GM18873 (cell line): ENCODE measurements around the gene PFKP.

Experiments used
- ATAC-seq: cut with Tn5 transposase; IDR thresholded peaks from one replicate; pipeline ENCODE4 v1.9.1; 2021; ENCODE audit warnings: mild to moderate bottlenecking, moderate library complexity, moderate number of reproducible peaks; ENCODE audit not compliant: unreplicated experiment, low FRiP score

Gene PFKP

GRCh38 chr10:3067118-3067858, at the start of gene PFKP:
Gene PFKP (plus strand): TSS chr10:3067548. CDS start chr10:3067596, 48 bp downstream.
- ATAC-seq = no peak

GRCh38 chr10:3018247-3018646, 49.1 kb upstream of the PFKP start:
- no peak for ATAC-seq

GRCh38 chr10:3020311-3020710, 47.0 kb upstream of the PFKP start:
- no peak for ATAC-seq

GRCh38 chr10:3020881-3021280, 46.5 kb upstream of the PFKP start:
- ATAC-seq = no peak

- ATAC-seq = no peak
Measured at GRCh38 chr10:3022027-3022426, 45.3 kb upstream of the PFKP start.

GRCh38 chr10:3023892-3024291, 43.5 kb upstream of the PFKP start:
- no peak for ATAC-seq

- no peak for ATAC-seq
Measured at GRCh38 chr10:3025026-3025683, 42.2 kb upstream of the PFKP start.

- no peak for ATAC-seq
Measured at GRCh38 chr10:3027866-3028265, 39.5 kb upstream of the PFKP start.

GRCh38 chr10:3028441-3028840, 38.9 kb upstream of the PFKP start:
- no peak for ATAC-seq

- ATAC-seq = no peak
Measured at GRCh38 chr10:3030765-3031164, 36.6 kb upstream of the PFKP start.

- ATAC-seq = no peak
Measured at GRCh38 chr10:3031490-3031889, 35.9 kb upstream of the PFKP start.

- no peak for ATAC-seq
Measured at GRCh38 chr10:3033925-3034324, 33.4 kb upstream of the PFKP start.

GRCh38 chr10:3034616-3035015, 32.7 kb upstream of the PFKP start:
- no peak for ATAC-seq

GRCh38 chr10:3036155-3037021, 31.0 kb upstream of the PFKP start:
- ATAC-seq = peak; percentile 95

- no peak for ATAC-seq
Measured at GRCh38 chr10:3037182-3037581, 30.2 kb upstream of the PFKP start.

- ATAC-seq = no peak
Measured at GRCh38 chr10:3040069-3040468, 27.3 kb upstream of the PFKP start.

- no peak for ATAC-seq
Measured at GRCh38 chr10:3042589-3042988, 24.8 kb upstream of the PFKP start.

GRCh38 chr10:3043512-3044368, 23.6 kb upstream of the PFKP start:
- ATAC-seq = no peak

- ATAC-seq = no peak
Measured at GRCh38 chr10:3045471-3046209, 21.7 kb upstream of the PFKP start.
